GM18520 (cell line): ENCODE measurements around the gene RFC1.
"Not testable (repeated sequence)": the region's sequence is repeated elsewhere in the genome, so short reads cannot be mapped to it uniquely, and the experiment has no call there.

Source experiments
- ATAC-seq: cut with Tn5 transposase; IDR thresholded peaks from one replicate; pipeline ENCODE4 v1.9.1; 2021; ENCODE audit not compliant: unreplicated experiment

RFC1 gene

GRCh38 chr4:39305912-39306677 lies 60.1 kb downstream of the RFC1 start:
- ATAC-seq = no peak

DNA sequence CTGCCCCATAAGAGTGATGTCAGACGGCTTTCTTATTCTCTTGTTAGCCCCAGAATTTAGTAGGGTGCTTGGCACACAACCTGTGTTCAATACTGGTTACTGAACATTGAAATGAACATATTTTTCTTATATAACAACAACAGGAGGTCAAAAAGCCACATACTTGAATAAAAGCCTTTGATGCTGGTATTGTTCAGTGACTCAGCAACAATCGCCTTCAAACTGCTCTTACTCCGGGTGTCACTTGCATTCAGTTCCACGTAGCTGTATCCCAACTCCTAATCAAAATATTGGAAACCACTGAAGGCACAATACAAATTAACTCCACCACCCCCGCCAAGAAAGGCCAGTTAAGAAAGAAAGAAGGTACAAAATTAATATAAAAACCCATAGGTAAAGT lies 61.5 kb downstream of the RFC1 start:
- no peak for ATAC-seq

GRCh38 chr4:39303871-39304270 lies 62.3 kb downstream of the RFC1 start:
- ATAC-seq = no peak

DNA sequence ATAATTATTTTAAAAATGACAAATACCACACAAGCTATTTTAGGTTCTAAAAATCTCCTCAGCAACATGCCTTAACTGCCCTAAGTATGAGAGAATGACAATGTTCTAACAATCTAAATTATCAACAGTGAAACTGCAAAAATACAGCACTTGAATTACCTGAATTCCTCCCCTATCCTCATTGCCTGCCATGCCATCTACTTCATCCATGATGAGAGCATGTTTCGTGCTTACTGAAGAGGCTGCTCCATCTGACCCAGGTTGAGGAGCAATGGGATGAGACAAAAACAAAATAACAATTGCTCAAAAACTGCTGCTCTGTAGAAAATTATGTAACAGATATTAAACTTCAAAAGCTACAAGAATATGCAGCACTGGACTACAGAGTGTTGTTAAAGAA lies 63.3 kb downstream of the RFC1 start:
- ATAC-seq = no peak

GRCh38 chr4:39295784-39296183 lies 70.4 kb downstream of the RFC1 start:
- ATAC-seq = no peak

- not testable (repeated sequence) for ATAC-seq
Measured at GRCh38 chr4:39292433-39292832, 73.7 kb downstream of the RFC1 start.

GRCh38 chr4:39291686-39292085 lies 74.5 kb downstream of the RFC1 start:
- ATAC-seq = no peak

DNA sequence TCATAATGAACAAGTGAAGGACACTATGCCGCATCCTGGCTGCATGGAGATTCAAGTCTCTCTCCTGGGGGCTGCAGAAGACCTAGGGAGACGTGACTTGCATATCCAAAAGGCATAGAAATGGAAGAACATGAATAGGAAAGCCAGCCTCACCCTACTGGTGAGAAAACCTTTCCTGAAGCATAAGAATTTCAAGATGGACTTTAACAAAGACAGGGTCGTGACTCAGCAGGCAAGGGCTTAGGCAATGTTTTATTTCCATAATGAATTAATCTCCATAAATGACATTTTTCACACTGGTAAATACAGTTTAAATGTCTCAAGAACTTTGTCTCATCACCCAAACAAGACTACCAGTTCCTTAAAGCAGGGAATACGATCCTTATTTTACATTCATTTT lies 78.9 kb downstream of the RFC1 start:
- ATAC-seq = no peak

DNA sequence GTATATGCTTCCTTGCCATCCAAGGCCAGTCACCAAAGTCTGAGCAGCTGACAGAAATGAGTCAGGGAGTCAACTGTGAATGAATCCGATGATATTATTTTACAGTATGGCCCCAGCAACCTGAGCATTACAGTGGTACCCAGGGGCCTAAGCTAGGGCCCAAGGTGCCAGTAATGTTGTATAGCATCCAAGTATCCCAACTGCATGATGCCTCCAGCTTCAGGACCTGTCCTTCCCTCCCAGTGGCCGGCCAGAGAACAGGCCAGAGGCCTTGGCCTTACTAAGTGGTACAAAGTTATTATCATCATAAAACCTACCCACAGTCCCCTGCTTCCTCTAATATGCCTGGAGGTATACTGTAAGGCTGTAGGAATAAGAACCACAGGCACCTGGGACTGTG lies 79.9 kb downstream of the RFC1 start:
- no peak for ATAC-seq

- ATAC-seq = no peak
Measured at GRCh38 chr4:39285853-39286252, 80.3 kb downstream of the RFC1 start.

- ATAC-seq = no peak
Measured at GRCh38 chr4:39285111-39285795, 80.9 kb downstream of the RFC1 start.

DNA sequence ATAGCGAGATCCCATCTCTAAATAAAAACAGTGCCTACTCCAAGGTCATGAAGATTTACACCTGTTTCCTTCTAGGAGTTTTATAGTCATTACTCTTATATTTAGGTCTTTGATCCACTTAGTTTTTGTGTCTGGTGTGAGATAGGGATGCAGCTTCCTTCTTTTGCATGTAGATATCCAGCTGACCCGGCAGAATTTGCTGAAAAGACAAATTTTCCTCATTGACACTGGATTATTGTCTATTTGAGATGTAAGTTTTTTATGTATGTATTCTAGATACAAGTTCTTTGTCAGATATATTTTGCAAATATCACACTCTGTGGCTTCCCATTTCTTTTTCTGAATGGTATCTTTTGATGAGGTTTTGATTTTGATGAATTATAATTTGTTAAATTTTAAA lies 85.4 kb downstream of the RFC1 start:
- ATAC-seq = no peak

DNA sequence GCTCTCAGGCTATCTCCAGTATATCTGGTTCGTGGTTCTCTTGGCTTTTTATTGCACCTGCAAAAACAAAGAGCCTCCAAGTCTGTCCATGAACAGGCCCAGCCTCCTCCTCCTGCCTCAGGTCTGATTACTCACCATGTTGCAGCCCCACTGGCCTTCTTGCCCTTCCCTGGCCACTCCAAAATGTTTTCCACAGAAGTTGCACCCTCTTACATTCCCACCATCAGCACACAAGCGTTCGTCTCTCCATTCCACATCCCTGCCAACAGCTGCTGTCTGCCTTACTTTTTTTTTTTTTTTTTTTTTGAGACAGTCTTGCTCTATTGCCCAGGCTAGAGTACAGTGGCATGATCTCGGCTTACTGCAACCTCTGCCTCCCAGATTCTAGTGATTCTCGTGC lies 86.7 kb downstream of the RFC1 start:
- no peak for ATAC-seq

DNA sequence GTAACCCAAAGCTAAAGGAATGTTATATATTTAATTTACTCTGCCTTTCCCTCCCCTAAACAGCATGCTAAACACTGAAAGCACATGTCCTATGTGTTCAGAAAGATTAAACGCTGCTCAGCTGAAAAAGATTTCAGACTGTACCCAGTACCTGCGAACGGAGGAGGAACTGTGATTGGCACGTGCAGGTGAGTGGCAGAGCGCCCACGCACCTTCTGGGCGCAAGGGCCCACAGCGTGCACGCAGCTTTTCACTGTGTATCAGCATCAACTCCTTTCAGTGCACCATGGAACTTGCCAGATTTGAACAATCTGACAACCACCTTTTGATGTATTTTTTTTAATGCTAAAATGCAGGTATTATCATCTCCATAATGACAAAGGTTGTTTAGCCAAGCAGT lies 87.7 kb downstream of the RFC1 start:
- no peak for ATAC-seq

DNA sequence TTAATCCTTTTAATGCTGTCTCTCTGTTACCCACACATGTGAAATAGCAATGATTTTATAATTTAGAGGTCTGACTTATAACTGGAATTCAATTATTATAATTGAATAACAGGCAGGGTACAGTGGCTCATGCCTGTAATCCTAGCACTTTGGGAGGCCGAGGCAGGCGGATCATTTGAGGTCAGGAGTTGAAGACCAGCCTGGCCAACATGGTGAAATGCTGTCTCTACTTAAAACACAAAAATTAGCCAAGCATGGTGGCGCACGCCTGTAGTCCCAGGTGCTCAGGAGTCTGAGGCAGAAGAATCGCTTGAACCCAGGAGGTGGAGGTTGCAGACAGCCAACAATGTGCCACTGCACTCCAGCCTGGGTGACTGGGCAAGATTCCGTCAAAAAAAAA lies 88.5 kb downstream of the RFC1 start:
- ATAC-seq = not testable (repeated sequence)

GRCh38 chr4:39274503-39274902 lies 91.7 kb downstream of the RFC1 start:
- ATAC-seq = no peak

- ATAC-seq = no peak
Measured at GRCh38 chr4:39263895-39264294, 102.3 kb downstream of the RFC1 start.

DNA sequence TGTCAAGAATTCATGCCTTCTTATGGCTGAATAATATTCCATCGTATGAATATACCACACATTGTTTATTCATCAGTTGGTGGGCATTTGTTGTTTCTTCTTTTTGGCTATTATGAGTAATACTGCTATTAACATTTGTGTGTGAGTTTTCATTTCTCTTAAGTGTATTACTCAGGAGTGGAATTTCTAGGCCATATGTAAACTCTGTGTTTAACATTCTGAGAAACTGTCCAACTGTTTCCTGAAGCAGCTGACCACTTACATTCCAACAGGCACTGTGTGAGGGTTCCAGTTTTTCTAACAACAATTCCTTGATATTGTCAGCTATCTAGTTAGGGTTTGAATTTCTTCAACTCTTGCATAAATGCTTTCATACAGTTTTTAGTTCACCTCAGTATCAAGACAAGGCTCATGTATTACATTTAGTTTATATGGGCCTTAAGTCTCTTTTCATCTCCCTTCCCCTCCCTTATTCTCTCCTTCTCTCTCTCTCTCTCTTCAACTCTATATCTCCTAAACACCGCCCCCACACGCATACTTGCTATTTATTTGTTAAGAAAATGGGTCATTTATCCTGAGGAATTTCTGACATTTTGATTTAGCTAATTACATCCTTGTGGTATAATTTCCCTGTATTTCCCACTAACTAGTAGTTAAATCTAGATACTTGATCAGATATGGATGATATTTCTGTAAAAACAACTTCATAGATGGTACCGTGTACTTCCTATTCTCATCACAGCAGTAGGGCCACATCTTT lies 106.4 kb downstream of the RFC1 start:
- no peak for ATAC-seq

- ATAC-seq = no peak
Measured at GRCh38 chr4:39256436-39256835, 109.7 kb downstream of the RFC1 start.

DNA sequence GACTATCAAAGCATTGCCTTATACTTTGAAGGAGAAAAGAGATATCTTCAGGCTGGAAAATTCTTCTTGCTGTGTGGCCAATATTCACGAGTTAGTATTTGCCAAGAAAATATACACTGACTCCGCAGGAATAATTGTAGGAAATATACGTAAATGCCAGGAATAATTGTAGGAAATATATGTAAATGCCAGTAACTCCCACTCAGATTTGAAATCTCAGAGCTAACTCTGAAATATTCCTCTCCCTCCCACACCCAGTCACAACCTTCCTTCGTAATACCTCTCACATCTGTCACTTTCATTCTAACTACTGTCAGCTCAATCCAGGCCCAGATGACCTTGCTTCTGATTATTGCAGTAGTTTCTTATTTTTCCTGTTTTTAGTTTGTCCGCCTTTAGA lies 110.3 kb downstream of the RFC1 start:
- no peak for ATAC-seq

GRCh38 chr4:39255266-39255665 lies 110.9 kb downstream of the RFC1 start:
- no peak for ATAC-seq

DNA sequence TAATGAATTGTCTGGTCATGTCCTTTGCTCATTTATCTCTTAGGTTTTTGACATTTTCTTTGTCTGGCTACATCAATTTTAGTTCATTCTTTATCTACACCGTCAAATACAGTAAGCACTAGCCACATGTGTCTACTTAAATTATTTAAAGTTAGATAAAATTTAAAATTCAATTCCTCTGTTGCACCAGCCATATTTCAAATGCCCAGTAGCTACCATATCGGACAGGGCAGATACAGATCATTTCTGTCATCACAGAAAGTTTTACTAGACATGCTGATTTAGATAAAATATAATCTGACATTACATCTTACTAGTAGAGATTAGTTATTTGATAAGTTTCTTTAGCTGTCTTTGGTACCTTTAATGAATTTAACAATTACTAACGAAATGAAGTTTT lies 122.7 kb downstream of the RFC1 start:
- no peak for ATAC-seq
